Adrenal gland (tissue), 5 donors: ENCODE results near the gene KAT6B.

Source experiments
- POLR2A ChIP-seq, 2 donors: fragments of 450-650 bp; IDR thresholded peaks; one replicate each; pipeline ENCODE4 v1.6.1; 2017; ENCODE audit warnings: antibody characterized with exemption in 2 of 2, mild to moderate bottlenecking in 2 of 2, moderate library complexity in 1 of 2
- TF ChIP-seq, protein P1 (sequence below), 6 experiments: fragments of 450-650 bp in 4 of 6; fragments of 200-600 bp in 2 of 6; sonication (generic) in 1 of 6; IDR thresholded peaks; 1 replicate in 5 of 6; 2 replicates in 1 of 6; pipeline versions ENCODE4 v1.5.1 to v1.8.0; 2016 to 2021; ENCODE audit warnings: antibody characterized with exemption in 6 of 6, mild to moderate bottlenecking in 2 of 6, moderate library complexity in 1 of 6
- donor health status: DM: no; HTN: no; CAD: no.

DNA sequence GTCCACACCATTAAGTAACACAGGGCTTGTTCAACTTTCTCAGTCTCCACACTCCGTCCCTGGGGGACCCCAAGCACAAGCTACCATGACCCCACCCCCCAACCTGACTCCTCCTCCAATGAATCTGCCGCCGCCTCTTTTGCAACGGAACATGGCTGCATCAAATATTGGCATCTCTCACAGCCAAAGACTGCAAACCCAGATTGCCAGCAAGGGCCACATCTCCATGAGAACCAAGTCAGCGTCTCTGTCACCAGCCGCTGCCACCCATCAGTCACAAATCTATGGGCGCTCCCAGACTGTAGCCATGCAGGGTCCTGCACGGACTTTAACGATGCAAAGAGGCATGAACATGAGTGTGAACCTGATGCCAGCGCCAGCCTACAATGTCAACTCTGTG, 204.0 kb downstream of the KAT6B start:
- TF ChIP-seq, protein P1, sequence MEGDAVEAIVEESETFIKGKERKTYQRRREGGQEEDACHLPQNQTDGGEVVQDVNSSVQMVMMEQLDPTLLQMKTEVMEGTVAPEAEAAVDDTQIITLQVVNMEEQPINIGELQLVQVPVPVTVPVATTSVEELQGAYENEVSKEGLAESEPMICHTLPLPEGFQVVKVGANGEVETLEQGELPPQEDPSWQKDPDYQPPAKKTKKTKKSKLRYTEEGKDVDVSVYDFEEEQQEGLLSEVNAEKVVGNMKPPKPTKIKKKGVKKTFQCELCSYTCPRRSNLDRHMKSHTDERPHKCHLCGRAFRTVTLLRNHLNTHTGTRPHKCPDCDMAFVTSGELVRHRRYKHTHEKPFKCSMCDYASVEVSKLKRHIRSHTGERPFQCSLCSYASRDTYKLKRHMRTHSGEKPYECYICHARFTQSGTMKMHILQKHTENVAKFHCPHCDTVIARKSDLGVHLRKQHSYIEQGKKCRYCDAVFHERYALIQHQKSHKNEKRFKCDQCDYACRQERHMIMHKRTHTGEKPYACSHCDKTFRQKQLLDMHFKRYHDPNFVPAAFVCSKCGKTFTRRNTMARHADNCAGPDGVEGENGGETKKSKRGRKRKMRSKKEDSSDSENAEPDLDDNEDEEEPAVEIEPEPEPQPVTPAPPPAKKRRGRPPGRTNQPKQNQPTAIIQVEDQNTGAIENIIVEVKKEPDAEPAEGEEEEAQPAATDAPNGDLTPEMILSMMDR (IDR thresholded peaks at IDR 0.05): no peak
- TF ChIP-seq POLR2A (IDR thresholded peaks at IDR 0.05): no peak
